Measurements from ENCODE around the gene PLAU.
A peak's percentile ranks its signal among the peaks of the same experiment; 100 is the strongest.
"Not testable (repeated sequence)": the region's sequence is repeated elsewhere in the genome, so short reads cannot be mapped to it uniquely, and the experiment has no call there.

PLAU gene

DNA sequence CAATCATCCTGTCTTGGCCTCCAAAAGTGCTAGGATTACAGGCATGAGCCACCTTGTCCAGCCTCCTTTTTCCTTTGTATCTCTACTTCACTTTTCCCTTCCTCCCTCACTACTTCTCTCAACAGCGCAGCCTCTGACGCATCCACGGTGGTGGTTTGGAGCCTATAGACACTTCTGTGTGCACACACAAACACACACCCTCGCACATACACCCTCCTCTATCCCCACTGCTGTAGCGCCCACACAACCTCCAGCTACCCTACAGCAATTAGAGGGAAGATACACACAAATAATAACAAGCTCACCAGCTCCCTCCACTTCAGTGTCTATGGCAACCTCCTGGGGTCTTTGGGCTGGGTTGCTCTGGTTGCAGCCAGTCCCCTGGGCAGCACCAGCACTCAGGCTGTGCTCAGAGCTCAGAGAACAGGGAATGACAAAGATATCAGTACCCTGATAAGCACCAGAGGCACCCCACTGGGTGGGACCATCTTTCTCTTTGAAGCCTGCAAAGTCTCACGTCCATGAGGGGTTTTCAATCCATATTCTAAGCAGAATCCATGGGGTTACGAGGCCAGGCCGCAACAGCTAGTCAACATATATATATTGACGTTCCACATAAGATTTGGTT lies 33.3 kb upstream of the PLAU start:
- no peak for DNase-seq

DNA sequence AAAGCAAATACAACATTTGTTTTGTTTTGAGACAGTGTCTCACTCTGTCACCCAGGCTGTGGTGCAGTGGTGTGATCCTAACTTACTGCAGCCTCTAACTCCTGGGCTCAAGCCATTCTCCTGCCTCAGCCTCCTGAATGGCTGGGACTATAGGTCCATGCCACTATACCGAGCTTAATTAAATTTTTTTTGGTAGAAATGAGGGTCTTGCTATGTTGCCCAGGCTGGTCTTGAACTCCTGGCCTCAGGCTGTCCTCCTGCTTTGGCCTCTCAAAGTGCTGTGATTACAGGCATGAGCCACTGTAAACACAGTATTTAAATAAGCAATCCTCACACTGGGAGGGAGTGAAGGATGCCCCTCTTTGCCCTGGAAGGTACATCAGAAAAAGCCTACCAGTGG lies 32.6 kb upstream of the PLAU start:
- DNase-seq: no peak

DNA sequence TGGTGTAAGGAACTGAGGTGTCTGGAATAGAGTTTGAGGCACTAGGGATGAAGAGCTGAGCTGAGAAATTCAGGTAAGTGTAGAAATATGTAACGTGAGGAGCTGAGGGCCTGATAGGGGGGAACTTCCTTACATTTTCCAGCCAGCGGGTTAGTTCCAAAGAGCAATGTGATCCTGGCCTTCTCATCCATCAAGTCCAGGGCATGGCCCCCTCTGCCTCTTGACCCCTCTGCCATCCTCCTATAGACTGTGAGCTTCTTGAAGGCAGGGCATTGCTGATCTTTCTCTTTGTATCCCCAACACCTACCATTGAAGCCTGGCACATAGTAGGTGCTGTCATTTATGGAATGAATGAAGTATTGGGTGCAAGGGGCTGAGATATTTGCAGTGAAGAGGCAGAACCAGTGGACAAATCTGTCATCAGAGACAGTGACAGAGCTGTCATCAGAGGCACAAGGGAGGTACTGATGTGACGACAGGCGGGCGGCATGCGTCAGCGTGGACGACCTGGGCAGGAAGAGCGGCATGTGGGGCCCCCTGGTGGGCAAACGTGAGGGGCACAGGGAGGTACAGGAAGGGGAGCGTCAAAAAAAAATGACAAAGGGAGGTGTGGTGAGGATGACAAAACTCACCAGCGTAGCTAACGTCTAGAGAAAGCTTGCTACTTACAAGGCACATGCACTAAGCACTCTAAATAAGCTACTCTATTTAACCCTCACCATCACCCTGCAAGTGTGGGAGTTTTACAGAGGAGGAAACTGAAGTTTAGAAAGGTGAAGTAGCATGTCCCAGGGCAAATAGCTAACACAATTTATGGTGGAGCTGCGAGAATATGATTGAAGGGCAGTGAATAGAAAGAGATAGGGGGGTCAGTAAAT lies 31.4 kb upstream of the PLAU start:
- peak; percentile 90 for DNase-seq

DNA sequence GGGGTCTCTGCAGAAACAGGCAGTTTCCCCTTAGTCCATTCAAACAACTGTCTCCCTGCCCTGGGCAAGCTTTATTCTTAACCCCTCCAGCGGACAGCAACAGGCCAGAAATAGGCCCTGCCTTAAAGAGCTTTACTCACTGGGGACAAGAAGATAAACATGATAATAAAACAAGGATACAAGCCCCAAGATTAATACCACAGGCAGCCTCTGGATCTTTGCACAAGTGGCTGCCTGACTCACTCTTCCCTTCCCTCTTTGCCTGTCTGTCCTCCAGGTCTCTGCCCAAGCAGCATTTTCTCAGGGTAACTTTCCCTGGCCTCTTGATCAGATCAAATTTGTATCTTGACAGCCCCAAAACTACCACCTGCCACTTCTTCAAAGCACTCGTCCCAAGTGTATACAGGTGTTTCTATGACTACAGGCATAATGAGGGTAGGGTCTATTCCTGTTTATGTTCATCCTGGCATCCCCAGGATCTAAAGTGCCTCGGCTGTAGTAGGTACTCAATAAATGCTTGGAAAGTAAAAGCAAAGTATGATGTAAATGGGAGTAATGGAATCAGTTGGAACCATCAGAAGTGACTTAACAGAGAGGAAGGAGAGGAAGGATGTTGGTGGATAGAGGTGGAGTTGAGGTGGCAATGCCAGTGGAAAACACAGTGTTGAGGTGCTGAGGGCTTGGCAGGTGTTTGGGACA lies 29.6 kb upstream of the PLAU start:
- no peak for DNase-seq

DNA sequence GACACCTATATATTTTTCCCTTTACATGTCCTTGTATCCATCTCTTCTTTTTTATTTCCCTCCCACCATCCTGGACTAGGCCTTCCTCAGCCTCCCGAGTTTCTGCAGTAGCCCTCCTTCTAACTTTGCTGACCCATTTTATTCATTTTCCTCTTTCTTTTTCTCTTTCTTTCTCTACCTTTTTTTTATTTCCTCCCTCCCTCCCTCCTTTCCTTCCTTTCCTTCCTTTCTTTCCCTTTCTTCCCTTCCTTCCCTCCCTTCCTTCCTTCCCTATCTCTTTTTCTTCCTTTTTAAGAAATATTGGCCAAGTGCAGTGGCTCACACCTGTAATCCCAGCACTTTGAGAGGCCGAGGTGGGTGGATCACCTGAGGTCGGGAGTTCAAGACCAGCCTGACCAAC lies 26.9 kb upstream of the PLAU start:
- no peak for DNase-seq

DNA sequence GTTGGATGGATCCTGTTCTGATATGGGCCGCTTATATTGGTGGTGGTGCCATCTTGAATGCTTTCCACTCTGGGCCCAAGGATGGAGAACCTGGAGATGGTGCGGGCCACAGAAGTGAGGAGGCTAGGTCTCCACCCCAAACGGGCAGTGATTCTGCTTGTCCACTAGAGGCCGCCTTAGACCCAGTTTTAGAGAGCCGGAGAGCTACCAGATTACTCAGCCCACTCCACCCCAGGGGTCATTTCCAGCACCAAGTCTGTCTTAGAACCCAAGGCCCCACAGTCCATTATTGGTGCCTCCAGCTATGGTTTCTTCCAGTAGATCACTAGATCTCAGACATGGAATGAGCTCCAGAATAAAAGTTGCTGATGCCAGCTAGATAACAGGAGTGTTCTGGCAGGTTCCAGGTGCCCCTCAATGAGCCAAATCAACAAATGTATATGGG lies 24.8 kb upstream of the PLAU start:
- DNase-seq: peak; percentile 49

DNA sequence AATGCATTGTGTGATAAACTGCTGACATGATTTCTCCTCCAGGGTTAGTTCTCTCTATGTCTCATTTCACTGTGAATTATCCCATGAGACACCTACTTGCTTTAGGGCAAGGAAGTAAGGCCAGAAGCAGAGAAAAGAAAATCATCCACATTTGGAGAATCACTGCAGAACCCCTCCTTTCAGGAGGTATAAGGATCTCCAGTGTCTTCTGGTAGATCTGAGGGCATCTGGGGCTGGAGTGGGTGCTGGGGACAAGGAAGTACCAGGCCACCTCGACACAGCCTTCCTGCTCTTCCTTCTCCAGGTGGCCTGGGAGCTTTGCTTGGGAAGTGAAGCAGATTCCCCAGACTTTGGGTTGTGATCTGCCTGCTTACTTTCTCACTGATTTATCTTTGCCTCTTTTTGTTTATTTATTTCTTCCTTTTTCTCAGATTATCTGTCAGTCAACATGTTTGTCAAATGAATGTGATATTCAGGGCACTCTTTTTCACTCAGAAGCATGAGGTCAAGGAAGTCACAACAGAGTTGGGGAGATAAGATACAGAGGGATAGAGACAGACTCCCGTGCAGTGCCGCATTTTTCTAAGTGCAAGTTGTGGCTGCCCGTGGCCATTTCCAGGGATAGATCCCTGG lies 24.2 kb upstream of the PLAU start:
- no peak for DNase-seq

DNA sequence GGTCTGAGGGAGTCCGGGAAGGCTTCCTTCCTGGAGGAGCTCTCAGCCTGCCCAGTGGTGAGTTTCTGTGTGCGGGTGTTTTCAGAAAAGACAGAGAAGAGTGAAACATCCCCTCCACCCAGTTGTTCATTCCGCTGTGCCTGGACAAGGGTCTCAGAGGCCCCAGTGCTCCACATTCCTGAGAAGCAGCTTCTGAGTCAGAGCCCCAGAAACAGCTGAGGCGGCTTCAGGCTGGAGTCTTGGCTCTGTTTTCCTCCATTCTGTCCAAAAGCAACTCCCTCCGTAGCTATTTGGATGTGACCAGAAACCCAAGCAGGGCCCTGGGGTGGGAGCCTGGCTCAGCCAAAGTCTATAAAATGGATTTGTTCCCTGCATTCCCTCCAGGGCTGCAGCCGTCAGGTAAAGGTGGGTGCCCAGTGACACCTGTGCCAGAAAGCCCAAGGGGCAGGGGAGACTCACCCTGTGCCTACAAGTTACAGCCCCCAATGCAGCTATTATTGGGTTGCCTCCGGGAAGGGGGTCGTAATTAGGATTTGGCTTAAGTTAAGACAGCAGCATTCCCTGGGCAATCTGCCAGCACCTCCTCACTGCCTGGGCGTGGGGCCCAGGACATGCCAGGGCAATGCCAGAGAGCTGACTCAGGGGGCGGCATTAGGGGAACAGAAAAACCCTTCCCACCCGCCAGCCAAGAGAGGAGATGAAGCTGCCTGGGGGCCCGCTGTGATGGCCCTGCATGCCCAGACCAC lies 23.5 kb upstream of the PLAU start:
- no peak for DNase-seq

DNA sequence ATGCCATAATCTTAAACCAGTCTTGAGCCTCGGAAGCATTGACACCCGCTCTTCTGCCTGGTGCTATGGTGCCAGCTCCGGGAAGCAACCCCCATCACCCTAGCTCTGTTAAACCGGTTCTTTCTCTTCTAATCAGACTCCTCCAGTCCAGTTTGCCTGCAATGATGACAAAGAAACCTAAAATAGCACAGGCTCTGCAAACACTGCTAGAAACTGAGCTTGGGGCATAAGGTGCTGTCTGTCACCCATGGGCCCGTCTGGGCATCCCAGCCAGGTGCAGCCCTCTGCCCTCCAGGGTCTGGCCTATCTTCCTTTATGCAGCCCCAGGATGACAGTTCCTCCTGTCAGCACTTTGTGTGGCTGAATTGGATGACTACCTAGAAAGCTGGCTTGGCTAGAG lies 22.4 kb upstream of the PLAU start:
- DNase-seq: no peak

DNA sequence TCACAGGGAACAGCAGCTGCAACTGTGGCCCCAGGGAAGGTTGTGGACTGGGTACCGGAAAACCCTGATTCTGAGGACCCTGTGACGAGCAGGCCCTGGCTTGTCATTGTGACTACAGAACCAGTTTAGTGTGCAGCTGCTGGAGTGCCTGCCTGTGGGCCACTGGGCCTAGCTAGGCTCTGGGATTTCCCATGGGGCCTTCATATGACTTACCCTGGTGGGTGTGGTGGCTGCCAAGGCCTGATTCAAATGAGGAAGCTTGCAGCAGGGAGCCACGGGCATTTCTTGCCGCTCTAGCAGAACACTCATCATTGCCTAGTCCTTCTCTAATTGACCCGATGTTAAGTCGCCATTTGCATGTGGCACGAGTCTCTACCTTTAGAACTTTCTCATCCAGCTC lies 21.9 kb upstream of the PLAU start:
- DNase-seq: no peak

DNA sequence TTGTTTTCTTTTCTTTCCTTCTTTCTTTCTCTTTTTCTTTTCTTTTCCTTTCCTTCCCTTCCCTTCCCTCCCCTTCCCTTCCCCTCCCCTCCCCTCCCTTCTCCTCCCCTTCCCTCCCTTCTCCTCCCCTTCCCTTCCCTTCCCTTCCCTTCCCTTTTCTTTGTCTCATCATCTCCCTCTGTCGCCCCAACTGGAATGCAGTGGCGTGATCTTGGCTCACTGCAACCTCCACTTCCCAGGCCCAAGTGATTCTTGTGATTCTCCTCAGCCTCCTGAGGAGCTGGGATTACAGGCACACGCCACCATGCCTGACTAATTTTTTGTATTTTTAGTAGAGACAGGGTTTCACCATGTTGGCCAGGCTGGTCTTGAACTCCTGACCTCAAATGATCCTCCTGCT lies 21.5 kb upstream of the PLAU start:
- not testable (repeated sequence) for DNase-seq

DNA sequence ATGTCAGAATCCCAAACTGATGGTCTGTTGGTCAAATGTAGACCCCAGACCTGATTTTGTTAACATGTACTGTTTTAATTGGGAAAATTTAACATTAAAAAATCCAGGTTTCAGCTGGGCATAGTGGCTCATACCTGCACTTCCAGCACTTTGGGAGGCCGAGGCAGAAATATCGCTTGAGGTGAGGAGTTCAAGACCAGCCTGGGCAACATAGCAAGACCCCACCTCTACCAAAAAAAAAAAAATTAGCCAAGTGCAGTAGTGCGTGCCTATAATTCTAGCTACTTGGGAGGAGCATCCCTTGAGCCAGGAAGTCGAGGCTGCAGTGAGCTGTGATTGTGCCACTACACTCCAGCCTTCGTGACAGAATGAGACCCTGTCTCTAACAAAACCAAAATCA lies 20.7 kb upstream of the PLAU start:
- DNase-seq: no peak

DNA sequence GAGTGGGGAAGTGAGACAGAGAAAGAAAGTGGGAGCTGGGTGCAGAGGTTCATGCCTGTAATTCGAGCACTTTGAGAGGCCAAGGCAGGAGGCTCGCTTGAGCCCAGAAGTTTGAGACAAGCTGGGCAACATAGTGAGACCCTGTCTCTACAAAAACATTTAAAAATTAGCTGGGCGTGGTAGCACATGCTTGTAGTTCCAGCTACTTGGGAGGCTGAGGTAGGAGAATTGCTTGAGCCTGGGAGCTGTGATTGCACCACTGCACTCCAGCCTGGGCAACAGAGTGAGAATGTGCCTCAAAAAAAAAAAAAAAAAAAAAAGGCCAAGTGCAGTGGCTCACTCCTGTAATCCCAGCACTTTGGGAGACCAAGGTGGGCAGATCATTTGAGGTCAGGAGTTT lies 20.1 kb upstream of the PLAU start:
- DNase-seq: not testable (repeated sequence)

DNA sequence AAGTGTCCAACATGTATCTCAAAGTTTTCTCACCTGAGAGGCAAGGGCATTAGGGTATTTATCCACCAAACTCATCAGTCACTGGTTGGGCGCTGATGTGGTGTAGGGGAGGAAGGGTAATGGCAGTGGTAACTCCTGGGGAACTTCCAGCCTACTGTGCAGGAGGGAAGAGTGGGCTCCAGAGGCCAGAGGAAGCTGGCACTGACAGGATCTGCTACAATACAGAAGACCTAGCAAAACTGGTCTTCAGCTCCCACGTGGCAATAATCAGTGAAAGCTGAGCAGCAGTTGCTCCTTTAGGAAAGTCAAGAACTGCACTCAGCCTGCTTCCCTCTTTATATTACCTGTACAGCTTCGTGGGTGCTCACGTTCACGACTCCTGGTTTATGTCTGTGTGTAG lies 19.4 kb upstream of the PLAU start:
- DNase-seq: no peak

DNA sequence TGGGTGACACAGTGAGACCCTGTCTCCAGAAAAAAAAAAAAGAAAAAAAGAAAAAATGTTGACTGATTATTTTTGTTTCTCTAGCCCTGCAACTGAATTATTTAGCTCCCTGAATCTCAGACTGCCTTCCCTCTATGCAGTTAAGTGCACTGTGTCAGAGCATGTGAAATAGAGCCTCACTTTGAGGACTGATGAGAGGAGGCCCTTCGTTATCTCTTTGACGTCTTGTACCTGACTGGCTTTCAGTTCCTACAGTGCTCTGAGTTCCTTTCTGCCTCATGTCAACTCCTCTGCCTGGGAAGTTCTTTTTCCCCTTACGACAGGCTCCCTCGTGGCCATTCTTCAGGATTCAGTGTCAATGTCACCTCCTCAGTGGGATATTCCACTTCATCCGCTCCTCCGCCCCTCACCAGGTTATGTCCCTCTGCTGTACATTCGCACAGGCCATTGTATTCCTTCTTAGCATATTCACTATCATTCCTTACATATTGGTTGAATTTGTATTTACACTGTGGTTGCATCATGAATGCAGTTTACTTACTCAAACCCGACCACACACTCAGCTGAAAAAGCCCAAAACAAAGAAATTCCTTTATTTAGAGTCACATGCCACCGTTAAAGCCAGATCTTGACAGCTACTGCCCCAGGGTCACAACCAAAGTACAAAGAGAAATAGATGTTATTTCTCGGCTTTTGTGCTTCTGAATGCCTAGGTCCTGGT lies 18.5 kb upstream of the PLAU start:
- no peak for DNase-seq

DNA sequence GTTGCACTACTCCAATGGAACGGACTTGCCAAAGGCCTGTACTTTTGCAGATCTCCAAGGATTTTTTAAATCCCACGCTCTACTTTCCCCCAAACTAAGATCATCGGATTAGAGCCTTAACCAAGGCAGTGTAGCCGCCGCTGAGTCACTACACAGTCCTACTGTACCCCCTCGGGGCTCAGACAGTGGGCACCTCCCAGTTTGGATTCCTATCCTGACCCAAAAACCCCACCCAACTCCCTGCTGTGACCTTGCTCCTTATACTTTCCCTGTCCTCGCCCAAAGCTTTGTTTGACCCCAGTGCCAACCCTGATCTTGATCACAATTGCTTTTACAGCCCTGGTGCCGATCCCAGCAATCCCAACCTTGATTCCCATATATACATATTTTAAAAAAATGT lies 17.5 kb upstream of the PLAU start:
- DNase-seq: no peak

DNA sequence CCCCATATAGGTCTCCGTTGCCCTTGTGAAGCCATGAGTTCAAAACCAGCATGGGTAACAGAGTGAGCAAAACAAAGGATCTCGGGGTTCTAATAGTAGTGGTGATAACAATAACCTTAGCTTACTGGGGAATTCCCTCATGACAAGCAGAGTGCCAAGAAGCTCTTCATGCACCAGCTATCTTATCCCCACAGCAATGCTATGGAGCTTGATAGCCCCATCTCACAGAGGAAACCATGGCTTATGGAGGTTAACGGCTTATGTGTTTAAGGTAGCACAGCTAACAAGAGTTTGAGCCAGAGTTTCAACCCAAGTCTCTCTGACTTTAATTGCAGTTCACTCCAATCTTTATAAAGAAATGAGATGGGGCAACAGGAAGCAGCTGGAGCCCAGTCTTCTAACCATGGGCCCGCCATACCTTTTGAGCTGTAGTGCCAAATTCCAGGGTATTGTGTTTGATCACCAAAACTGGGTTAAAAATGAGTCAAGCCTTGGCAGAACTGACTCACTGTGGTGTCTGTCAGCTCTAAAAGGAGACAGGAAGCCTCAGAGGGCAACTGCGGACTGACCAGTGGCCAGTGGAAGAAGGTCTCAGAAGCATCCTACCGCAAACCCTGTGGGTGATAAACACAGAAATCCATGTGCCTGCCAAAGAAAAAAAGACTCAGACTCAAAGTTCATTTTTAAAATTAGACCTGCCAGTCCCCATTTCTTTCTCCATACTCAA lies 16.5 kb upstream of the PLAU start:
- DNase-seq: no peak

DNA sequence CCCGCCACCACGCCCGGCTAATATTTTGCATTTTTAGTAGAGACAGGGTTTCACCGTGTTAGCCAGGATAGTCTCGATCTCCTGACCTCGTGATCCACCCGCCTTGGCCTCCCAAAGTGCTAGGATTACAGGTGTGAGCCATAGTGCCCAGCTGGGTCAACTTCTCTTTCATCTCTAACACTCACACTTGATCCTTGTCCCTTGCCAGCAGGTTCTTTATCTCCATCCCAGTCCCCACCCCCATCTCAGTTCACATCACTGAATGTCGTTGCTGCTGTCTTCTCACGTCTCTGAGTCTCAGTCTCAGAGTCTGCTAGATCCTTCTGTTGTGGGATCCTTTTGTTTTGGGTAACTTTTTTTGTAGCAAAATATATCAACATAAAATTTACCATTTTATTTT lies 15.6 kb upstream of the PLAU start:
- not testable (repeated sequence) for DNase-seq

DNA sequence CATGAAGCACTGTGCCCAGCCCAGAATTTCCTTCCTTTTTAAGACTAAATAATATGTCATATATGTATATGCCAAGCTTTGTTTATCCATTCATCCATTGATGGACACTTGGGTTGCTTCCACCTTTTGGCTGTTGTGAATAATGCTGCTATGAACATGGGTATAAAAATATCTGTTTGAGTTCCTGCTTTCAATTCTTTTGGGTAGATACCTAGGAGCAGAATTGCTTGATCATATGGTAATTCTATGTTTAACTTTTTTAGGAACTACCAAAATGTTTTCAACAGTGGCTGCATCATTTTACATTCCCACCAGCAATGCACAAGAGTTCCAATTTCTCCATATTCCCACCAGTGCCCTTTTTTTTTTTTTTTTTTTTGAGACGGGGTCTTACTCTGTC lies 13.2 kb upstream of the PLAU start:
- no peak for DNase-seq

DNA sequence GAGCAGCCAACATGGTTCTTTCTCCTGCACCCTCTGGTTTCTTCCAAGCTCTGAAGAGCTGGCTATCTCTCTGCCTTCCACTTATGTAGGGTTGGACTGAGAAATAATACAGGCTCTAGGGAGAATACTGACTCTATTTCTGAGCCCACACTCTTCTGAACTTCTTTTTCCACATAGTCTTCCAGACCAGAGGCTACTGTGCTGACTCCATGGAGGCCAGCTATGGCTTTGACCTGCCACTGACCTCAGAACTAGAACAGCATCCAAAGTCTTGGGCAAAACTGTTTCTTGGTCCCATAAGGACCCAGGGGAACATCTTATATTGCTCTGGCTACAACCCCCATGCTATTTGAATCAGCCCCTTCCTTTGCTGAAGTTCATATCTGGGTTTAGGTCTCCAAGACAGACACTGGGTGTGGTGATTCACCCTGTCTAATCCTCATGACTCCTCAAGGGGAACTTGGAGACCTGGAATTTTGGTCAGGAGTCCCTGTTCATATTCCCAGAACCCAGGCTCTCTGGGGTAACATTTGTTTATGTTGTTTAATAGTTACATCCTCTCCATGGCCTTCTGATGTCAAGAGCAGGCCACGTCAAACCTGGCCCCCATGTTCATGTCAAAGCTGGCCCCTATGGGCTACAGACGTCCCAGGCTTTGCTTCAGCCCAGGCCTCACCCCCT lies 12.1 kb upstream of the PLAU start:
- DNase-seq: no peak

DNA sequence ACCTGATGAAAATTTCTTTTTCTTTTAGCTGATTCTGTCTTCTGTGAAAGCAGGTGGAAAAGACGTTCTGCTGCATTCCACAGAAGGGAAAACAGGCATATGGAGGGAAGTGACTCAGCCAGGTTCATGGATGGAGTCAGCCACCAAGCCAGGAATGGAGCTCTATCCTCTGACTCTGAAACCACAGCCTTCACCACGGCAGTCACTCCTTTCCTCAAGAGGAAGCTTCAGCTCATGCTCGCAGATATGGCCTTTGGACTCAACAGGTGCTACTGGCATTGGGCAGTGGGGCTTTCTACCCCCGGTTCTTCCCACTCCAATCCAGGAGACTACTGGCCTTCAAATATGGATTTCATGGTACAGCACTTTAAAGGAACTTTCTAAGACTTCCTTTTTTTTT lies 11.5 kb upstream of the PLAU start:
- DNase-seq: no peak

Data from activated CD4-positive, alpha-beta T cell treated with anti-CD3 and anti-CD28 coated beads for 1 hour (primary cell).